ENCODE measurements around the gene ATG7.

DNA sequence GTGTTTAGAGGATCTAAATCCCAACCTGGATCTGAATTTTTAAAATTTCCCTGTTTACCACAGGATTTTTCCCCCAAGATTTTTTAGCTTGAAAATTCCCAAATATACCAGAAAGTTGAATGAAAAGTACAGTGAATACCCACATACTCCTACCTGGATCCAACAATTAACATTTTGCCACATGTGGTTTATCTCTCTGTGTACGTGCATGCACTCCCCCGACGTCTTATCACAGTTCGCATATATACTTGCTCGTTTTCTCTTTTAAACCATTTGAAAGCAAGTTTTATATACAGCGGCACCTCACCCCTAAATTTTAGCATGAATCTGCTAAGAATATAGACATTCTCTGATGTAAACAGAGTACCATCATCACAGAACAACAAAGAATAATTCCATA, 165.3 kb downstream of the ATG7 start:
- TF ChIP-seq EZH2 (IDR thresholded peaks at IDR 0.05; ENCODE audit: low read length), result no peak
- TF ChIP-seq, protein P1, sequence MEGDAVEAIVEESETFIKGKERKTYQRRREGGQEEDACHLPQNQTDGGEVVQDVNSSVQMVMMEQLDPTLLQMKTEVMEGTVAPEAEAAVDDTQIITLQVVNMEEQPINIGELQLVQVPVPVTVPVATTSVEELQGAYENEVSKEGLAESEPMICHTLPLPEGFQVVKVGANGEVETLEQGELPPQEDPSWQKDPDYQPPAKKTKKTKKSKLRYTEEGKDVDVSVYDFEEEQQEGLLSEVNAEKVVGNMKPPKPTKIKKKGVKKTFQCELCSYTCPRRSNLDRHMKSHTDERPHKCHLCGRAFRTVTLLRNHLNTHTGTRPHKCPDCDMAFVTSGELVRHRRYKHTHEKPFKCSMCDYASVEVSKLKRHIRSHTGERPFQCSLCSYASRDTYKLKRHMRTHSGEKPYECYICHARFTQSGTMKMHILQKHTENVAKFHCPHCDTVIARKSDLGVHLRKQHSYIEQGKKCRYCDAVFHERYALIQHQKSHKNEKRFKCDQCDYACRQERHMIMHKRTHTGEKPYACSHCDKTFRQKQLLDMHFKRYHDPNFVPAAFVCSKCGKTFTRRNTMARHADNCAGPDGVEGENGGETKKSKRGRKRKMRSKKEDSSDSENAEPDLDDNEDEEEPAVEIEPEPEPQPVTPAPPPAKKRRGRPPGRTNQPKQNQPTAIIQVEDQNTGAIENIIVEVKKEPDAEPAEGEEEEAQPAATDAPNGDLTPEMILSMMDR (optimal IDR thresholded peaks at IDR 0.05 in 1 of 3, IDR thresholded peaks at IDR 0.05 in 1 of 3, conservative IDR thresholded peaks at IDR 0.05 in 1 of 3; ENCODE audit: extremely low read depth in 1 of 3, insufficient read depth in 2 of 3, low read length in 3 of 3), result no peak

All from keratinocyte (primary cell).